B cell (primary cell): Measurements from ENCODE around the gene TBRG1. TPM values are rescaled to one million over a fixed set of nuclear protein-coding genes. Genes with fewer than 3 reads are reported as not detected.

ENCODE experiments used
- ATAC-seq: fragments of 200-7000 bp; cut with Tn5 transposase; one replicate; pipeline ENCODE4 v1.10.0; 2021; ENCODE audit warnings: low read depth, mild to moderate bottlenecking, moderate number of reproducible peaks, moderate library complexity
- CTCF ChIA-PET: fragments of 350-600 bp; sonication (Branson Sonifier 250); formaldehyde crosslinking; loops from one replicate; lab custom pipeline; 2021; ENCODE audit warnings: antibody characterized with exemption, inconsistent platforms; lab: Charles Lee
- POLR2A ChIA-PET: fragments of 350-600 bp; sonication (Branson Sonifier 250); formaldehyde crosslinking; loops from one replicate; lab custom pipeline; 2021; ENCODE audit warnings: antibody characterized with exemption; lab: Charles Lee
- DNase-seq: peaks from one replicate; pipeline ENCODE4 v3.0.0; 2013
- H2AFZ ChIP-seq: 2 replicates; pipeline ENCODE4 v1.6.1; 2012; ENCODE audit warnings: mild to moderate bottlenecking, low read depth, low read length; ENCODE audit not compliant: insufficient read depth, poor library complexity, severe bottlenecking
- H3K27ac ChIP-seq, 2 donors: 1 replicate in 1 of 2; 2 replicates in 1 of 2; pipeline ENCODE4 v1.5.1; 2012 to 2013; ENCODE audit warnings: low read length in 2 of 2, mild to moderate bottlenecking in 2 of 2, moderate library complexity in 1 of 2
- H3K27me3 ChIP-seq, 4 experiments: fragments of 200-600 bp in 1 of 4; sonication (generic) in 1 of 4; replicated peaks in 1 of 4; 1 replicate in 2 of 4; 2 replicates in 2 of 4; pipeline versions ENCODE4 v1.6.1 to v1.7.0; 2013 to 2016; ENCODE audit warnings: low read length in 3 of 4, mild to moderate bottlenecking in 2 of 4, mixed read lengths in 1 of 4, moderate library complexity in 1 of 4; ENCODE audit not compliant: insufficient read depth in 4 of 4, control insufficient read depth in 3 of 4; ENCODE audit errors: control extremely low read depth in 1 of 4
- H3K36me3 ChIP-seq, 2 experiments: replicated peaks in 1 of 2; 1 replicate in 1 of 2; 2 replicates in 1 of 2; pipeline versions ENCODE4 v1.6.1 to v1.7.1; 2013; ENCODE audit warnings: low read length in 1 of 2; ENCODE audit not compliant: insufficient read depth in 2 of 2, control insufficient read depth in 1 of 2; ENCODE audit errors: control extremely low read depth in 1 of 2, extremely low read depth in 1 of 2
- H3K4me1 ChIP-seq, 2 donors: fragments of 200-600 bp in 1 of 2; sonication (generic) in 1 of 2; 1 replicate in 1 of 2; 2 replicates in 1 of 2; pipeline versions ENCODE4 v1.5.1 to v1.6.1; 2013 to 2017; ENCODE audit warnings: low read length in 2 of 2; ENCODE audit not compliant: control insufficient read depth in 2 of 2, insufficient read depth in 2 of 2
- H3K4me2 ChIP-seq: replicated peaks from 2 replicates; pipeline ENCODE3; 2012; ENCODE audit warnings: mild to moderate bottlenecking, low read depth, low read length; ENCODE audit not compliant: poor library complexity, severe bottlenecking
- H3K4me3 ChIP-seq, 5 experiments: fragments of 200-600 bp in 1 of 5; sonication (generic) in 1 of 5; 1 replicate in 3 of 5; 2 replicates in 2 of 5; pipeline versions ENCODE4 v1.5.1 to v1.7.0; 2011 to 2016; ENCODE audit warnings: low read length in 4 of 5, mild to moderate bottlenecking in 4 of 5, low read depth in 2 of 5, control low read depth in 1 of 5, moderate library complexity in 1 of 5; ENCODE audit not compliant: insufficient read depth in 1 of 5; ENCODE audit errors: control extremely low read depth in 1 of 5, extremely low read depth in 1 of 5
- H3K79me2 ChIP-seq: fragments of 200-600 bp; sonication (generic); one replicate; pipeline ENCODE4 v1.6.0; 2016; ENCODE audit warnings: low read length; ENCODE audit not compliant: control insufficient read depth, insufficient read depth
- H3K9ac ChIP-seq: fragments of 200-600 bp; sonication (generic); 2 replicates; pipeline ENCODE4 v1.6.1; 2017; ENCODE audit warnings: mild to moderate bottlenecking, low read length, moderate library complexity
- H3K9me3 ChIP-seq, 3 donors: one replicate each; pipeline versions ENCODE4 v1.6.1 to v1.7.1; 2013; ENCODE audit warnings: low read length in 2 of 3; ENCODE audit not compliant: control insufficient read depth in 2 of 3, insufficient read depth in 1 of 3; ENCODE audit errors: control extremely low read depth in 1 of 3
- H4K20me1 ChIP-seq: 2 replicates; pipeline ENCODE4 v1.6.0; 2012; ENCODE audit warnings: mild to moderate bottlenecking, low read length; ENCODE audit not compliant: insufficient read depth, control insufficient read depth, poor library complexity, severe bottlenecking
- H3K27ac Mint-ChIP-seq: one replicate; pipeline ENCODE4 v1.8.0; 2021; ENCODE audit warnings: mixed read lengths
- H3K27me3 Mint-ChIP-seq: one replicate; pipeline ENCODE4 v1.8.0; 2021; ENCODE audit warnings: mixed read lengths
- H3K4me1 Mint-ChIP-seq: one replicate; pipeline ENCODE4 v1.8.0; 2021; ENCODE audit warnings: mixed read lengths
- H3K4me3 Mint-ChIP-seq: one replicate; pipeline ENCODE4 v1.8.0; 2021; ENCODE audit warnings: mixed read lengths
- H3K9me3 Mint-ChIP-seq: one replicate; pipeline ENCODE4 v1.8.0; 2022; ENCODE audit warnings: mixed read lengths; ENCODE audit not compliant: insufficient read depth
- EZH2 ChIP-seq: IDR thresholded peaks from 2 replicates; pipeline ENCODE4 v1.6.1; 2012; ENCODE audit warnings: borderline replicate concordance, low read depth, mild to moderate bottlenecking, moderate library complexity, low read length; ENCODE audit not compliant: insufficient read depth, poor library complexity, severe bottlenecking
- WGBS: methylation state at CpG from one replicate; pipeline ENCODE4 v1.1.5; 2013; ENCODE audit warnings: missing lambda C conversion rate; ENCODE audit not compliant: insufficient coverage; 5-methylcytosine and 5-hydroxymethylcytosine counted together
- intact Hi-C: fragments of 100-400 bp; cut with micrococcal nuclease; formaldehyde crosslinking; loops from one replicate; pipeline ENCODE4 v1.10.0; 2022
- polyA plus RNA-seq: library from polyadenylated mRNA; depleted of rRNA; stranded (reverse); fragments of >200 nt; gene quantifications from 2 replicates; pipeline ENCODE4 v1.2.3, GENCODE V29; 2012
- total RNA-seq, 2 donors: library from RNA; stranded (reverse); fragments of 120-200 nt in 1 of 2; gene quantifications; 1 replicate in 1 of 2; 2 replicates in 1 of 2; pipeline versions ENCODE4 v1.2.3 to v1.2.4, GENCODE V29; 2013 to 2022
- TF ChIP-seq, protein P1 (sequence below): fragments of 200-600 bp; IDR thresholded peaks from one replicate; pipeline ENCODE4 v1.8.0; 2022; ENCODE audit warnings: antibody characterized with exemption, mild to moderate bottlenecking

The TBRG1 gene
- total and polyA plus RNA-seq, 2 donors (not counting 1 experiment from before 2014, with no cell fraction given): 68.2 to 71.5 TPM

- Histone ChIP-seq H3K36me3 (peaks cover 0 to 3% of the 10 kb centered on the region in 2 experiments), H3K4me1 (no peaks in the 10 kb centered on the region), H3K9ac (no peak overlapping the region), H3K4me3 (no peak overlapping the region), H3K79me2 (no peaks in the 10 kb centered on the region), H3K4me2 (no peak overlapping the region), H3K27ac (no peak overlapping the region), H2AFZ (no peak overlapping the region), H4K20me1 (no peaks in the 10 kb centered on the region), H3K9me3 (no peaks in the 10 kb centered on the region), H3K27me3 (no peaks in the 10 kb centered on the region)
- no peak overlapping the region for H3K4me3 Mint-ChIP-seq
- ATAC-seq (no peak), DNase-seq (no peak)
- WGBS: 100% methylated on average over 1 of the region's 5 CpGs
- ChIA-PET CTCF (no interaction called here), POLR2A (no interaction called here)
- H3K9me3 Mint-ChIP-seq: no peaks in the 10 kb centered on the region
- no peaks in the 10 kb centered on the region for H3K4me1 Mint-ChIP-seq
- TF ChIP-seq EZH2: no peak
- TF ChIP-seq, protein P1, sequence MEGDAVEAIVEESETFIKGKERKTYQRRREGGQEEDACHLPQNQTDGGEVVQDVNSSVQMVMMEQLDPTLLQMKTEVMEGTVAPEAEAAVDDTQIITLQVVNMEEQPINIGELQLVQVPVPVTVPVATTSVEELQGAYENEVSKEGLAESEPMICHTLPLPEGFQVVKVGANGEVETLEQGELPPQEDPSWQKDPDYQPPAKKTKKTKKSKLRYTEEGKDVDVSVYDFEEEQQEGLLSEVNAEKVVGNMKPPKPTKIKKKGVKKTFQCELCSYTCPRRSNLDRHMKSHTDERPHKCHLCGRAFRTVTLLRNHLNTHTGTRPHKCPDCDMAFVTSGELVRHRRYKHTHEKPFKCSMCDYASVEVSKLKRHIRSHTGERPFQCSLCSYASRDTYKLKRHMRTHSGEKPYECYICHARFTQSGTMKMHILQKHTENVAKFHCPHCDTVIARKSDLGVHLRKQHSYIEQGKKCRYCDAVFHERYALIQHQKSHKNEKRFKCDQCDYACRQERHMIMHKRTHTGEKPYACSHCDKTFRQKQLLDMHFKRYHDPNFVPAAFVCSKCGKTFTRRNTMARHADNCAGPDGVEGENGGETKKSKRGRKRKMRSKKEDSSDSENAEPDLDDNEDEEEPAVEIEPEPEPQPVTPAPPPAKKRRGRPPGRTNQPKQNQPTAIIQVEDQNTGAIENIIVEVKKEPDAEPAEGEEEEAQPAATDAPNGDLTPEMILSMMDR: no peak
- no peak overlapping the region for H3K27ac Mint-ChIP-seq
- intact Hi-C loops: no loop called here
- no peaks in the 10 kb centered on the region for H3K27me3 Mint-ChIP-seq
These were observed 35.2 kb downstream of the TBRG1 start for GRCh38 chr11:124657904-124658303.

DNA sequence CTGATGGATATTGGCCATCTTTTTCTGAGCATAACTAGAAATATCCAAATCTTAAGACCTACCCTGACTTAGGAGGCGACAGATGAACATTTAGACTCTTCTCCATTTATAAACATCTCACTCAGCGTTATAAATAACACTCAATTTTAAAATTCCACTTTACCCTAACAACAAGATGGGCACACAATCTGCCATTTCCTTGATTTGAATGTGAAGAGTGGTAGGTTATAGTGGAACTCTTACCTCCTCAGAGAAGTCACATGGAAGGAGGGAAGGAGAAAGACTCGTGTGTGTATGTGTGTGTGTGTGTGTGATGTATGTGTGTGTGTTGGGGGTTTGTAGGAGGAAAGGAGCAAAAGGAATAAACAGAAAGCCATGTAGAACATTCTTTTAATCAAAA lies 35.8 kb downstream of the TBRG1 start:
- TF ChIP-seq EZH2: no peak
- TF ChIP-seq, protein P1: no peak
- no peaks in the 10 kb centered on the region for H3K79me2 ChIP-seq
- Mint-ChIP-seq H3K27ac (no peak overlapping the region), H3K4me3 (no peak overlapping the region), H3K27me3 (no peaks in the 10 kb centered on the region), H3K4me1 (no peaks in the 10 kb centered on the region), H3K9me3 (no peaks in the 10 kb centered on the region)
- H2AFZ ChIP-seq: no peak overlapping the region
- peaks cover 0 to 3% of the 10 kb centered on the region in 2 experiments for H3K36me3 ChIP-seq
- ATAC-seq (no peak), DNase-seq (no peak)
- POLR2A ChIA-PET: no interaction called here
- no peaks in the 10 kb centered on the region for H3K4me1 ChIP-seq
- no peak overlapping the region for H3K4me2 ChIP-seq
- H3K27ac ChIP-seq: no peak overlapping the region
- WGBS: no CpG with 5 or more reads among the region's 3 CpGs
- H3K27me3 ChIP-seq: no peaks in the 10 kb centered on the region
- no peaks in the 10 kb centered on the region for H3K9me3 ChIP-seq
- no peaks in the 10 kb centered on the region for H4K20me1 ChIP-seq
- H3K9ac ChIP-seq: no peak overlapping the region
- intact Hi-C loops: no loop called here
- H3K4me3 ChIP-seq: no peak overlapping the region
- CTCF ChIA-PET: interaction anchor here (2.6 kb wide), 1 partner anchor 106 kb away, joined by 9 read pairs; no protein-coding TSS in a partner anchor
